ENCODE results near the gene SPAG17.

The SPAG17 gene

DNA sequence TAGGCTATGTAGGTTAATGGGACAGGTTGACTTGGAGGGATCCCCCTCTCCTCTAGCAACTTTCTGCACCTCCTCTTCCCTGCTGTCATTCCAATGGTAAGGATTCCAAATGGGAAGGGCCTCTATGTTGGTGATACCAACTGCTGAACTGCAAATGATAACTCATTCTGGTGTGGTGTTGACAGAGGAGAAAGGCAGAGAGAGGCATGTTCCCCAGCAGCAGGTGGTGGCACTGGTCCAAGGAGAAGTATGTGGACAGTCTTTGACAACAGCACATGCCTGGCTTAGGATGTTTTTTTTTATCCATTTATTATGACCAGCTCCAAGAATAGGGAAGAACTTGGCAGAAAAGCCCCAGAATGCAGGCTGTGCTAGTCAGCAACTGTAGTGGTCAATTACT is 19.6 kb upstream of the SPAG17 start:
- Histone ChIP-seq H3K4me1 (ENCODE audit: insufficient read depth, low read length) (no peaks in the 10 kb centered on the region), H3K9ac (ENCODE audit: low read depth, low read length) (no peak overlapping the region), H3K36me3 (ENCODE audit: insufficient read depth, low read length) (no peaks in the 10 kb centered on the region), H4K20me1 (ENCODE audit: insufficient read depth, low read length) (no peaks in the 10 kb centered on the region), H3K4me3 (ENCODE audit: low read depth in 1 of 2, low read length in 2 of 2) (no peak overlapping the region), H3K4me2 (ENCODE audit: insufficient read depth, low read length) (no peak overlapping the region), H3K27ac (ENCODE audit: low read length) (no peak overlapping the region), H3K79me2 (ENCODE audit: insufficient read depth, low read length) (no peaks in the 10 kb centered on the region), H2AFZ (ENCODE audit: low read depth, low read length) (no peak overlapping the region), H3K9me3 (ENCODE audit: insufficient read depth, low read length, severe bottlenecking) (no peaks in the 10 kb centered on the region), H3K27me3 (ENCODE audit: insufficient read depth, low read length, poor library complexity) (peaks cover 3% of the 10 kb centered on the region)
- DNase-seq = no peak
- no peak for ATAC-seq (ENCODE audit: insufficient read depth, low read depth)
- no peak for TF ChIP-seq EZH2 (IDR thresholded peaks at IDR 0.05; ENCODE audit: borderline replicate concordance, low read depth, low read length, severe bottlenecking)
- TF ChIP-seq, protein P1, sequence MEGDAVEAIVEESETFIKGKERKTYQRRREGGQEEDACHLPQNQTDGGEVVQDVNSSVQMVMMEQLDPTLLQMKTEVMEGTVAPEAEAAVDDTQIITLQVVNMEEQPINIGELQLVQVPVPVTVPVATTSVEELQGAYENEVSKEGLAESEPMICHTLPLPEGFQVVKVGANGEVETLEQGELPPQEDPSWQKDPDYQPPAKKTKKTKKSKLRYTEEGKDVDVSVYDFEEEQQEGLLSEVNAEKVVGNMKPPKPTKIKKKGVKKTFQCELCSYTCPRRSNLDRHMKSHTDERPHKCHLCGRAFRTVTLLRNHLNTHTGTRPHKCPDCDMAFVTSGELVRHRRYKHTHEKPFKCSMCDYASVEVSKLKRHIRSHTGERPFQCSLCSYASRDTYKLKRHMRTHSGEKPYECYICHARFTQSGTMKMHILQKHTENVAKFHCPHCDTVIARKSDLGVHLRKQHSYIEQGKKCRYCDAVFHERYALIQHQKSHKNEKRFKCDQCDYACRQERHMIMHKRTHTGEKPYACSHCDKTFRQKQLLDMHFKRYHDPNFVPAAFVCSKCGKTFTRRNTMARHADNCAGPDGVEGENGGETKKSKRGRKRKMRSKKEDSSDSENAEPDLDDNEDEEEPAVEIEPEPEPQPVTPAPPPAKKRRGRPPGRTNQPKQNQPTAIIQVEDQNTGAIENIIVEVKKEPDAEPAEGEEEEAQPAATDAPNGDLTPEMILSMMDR (IDR thresholded peaks at IDR 0.05; ENCODE audit: borderline replicate concordance, extremely low read depth, low read length, poor library complexity, severe bottlenecking) = no peak

DNA sequence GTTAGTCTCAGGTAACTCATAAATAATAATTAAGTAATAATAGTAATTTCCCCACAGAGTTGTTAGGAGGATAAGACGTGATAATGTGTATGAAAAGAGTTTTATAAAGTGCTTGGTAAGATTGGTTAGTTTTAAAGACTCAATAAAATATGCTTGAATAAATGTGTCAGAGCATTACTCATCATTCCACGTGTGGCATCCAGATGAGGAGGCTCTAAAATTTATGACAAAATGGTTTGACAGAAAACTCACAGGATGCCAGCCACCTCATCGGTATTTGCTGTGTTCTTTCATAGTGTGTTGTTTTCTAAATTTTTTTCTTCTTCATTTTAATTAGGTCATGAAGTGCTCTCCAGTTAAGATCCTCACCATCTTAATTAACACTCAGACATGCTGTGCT is 19.1 kb upstream of the SPAG17 start:
- H3K79me2 ChIP-seq (ENCODE audit: insufficient read depth, low read length) = no peaks in the 10 kb centered on the region
- no peaks in the 10 kb centered on the region for H4K20me1 ChIP-seq (ENCODE audit: insufficient read depth, low read length)
- TF ChIP-seq EZH2 (IDR thresholded peaks at IDR 0.05; ENCODE audit: borderline replicate concordance, low read depth, low read length, severe bottlenecking) = no peak
- TF ChIP-seq, protein P1 (IDR thresholded peaks at IDR 0.05; ENCODE audit: borderline replicate concordance, extremely low read depth, low read length, poor library complexity, severe bottlenecking) = no peak
- no peaks in the 10 kb centered on the region for H3K36me3 ChIP-seq (ENCODE audit: insufficient read depth, low read length)
- H3K4me1 ChIP-seq (ENCODE audit: insufficient read depth, low read length) = no peaks in the 10 kb centered on the region
- no peak overlapping the region for H3K27ac ChIP-seq (ENCODE audit: low read length)
- H3K4me2 ChIP-seq (ENCODE audit: insufficient read depth, low read length) = no peak overlapping the region
- peaks cover 3% of the 10 kb centered on the region for H3K27me3 ChIP-seq (ENCODE audit: insufficient read depth, low read length, poor library complexity)
- ATAC-seq (ENCODE audit: insufficient read depth, low read depth) (no peak), DNase-seq (no peak)
- H2AFZ ChIP-seq (ENCODE audit: low read depth, low read length) = no peak overlapping the region
- no peak overlapping the region for H3K9ac ChIP-seq (ENCODE audit: low read depth, low read length)
- no peak overlapping the region for H3K4me3 ChIP-seq (ENCODE audit: low read depth in 1 of 2, low read length in 2 of 2)
- no peaks in the 10 kb centered on the region for H3K9me3 ChIP-seq (ENCODE audit: insufficient read depth, low read length, severe bottlenecking)

DNA sequence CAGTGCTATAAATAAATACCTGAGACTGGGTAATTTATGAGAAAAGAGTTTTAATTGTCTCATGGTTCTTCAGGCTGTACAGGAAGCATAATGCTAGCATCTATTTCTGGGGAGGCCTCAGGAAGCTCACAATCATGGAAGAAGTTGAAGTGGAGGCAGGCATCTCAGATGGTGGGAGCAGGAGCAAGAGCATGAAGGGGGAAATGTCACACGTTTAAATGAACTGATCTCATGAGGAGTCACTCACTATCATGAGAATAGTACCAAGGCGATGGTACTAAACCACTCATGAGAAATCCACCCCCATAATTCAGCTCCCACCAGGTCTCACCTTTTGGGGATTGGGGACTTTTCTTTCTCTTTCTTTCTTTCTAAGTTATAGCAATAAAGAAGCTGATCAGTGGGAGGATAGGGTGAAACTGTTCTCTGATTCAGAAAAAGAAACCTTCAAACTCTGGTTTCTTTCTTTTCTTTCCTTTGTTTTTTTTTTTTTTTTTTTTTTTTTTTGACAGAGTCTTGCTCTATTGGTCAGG is 17.1 kb upstream of the SPAG17 start:
- no peaks in the 10 kb centered on the region for H4K20me1 ChIP-seq (ENCODE audit: insufficient read depth, low read length)
- no peak for TF ChIP-seq EZH2 (IDR thresholded peaks at IDR 0.05; ENCODE audit: borderline replicate concordance, low read depth, low read length, severe bottlenecking)
- TF ChIP-seq, protein P1 (IDR thresholded peaks at IDR 0.05; ENCODE audit: borderline replicate concordance, extremely low read depth, low read length, poor library complexity, severe bottlenecking) = no peak
- no peaks in the 10 kb centered on the region for H3K9me3 ChIP-seq (ENCODE audit: insufficient read depth, low read length, severe bottlenecking)
- H3K79me2 ChIP-seq (ENCODE audit: insufficient read depth, low read length) = no peaks in the 10 kb centered on the region
- no peaks in the 10 kb centered on the region for H3K4me1 ChIP-seq (ENCODE audit: insufficient read depth, low read length)
- no peak for DNase-seq
- H3K9ac ChIP-seq (ENCODE audit: low read depth, low read length) = no peak overlapping the region
- no peak overlapping the region for H3K4me2 ChIP-seq (ENCODE audit: insufficient read depth, low read length)
- H3K36me3 ChIP-seq (ENCODE audit: insufficient read depth, low read length) = no peaks in the 10 kb centered on the region
- no peak overlapping the region for H3K27ac ChIP-seq (ENCODE audit: low read length)
- H3K27me3 ChIP-seq (ENCODE audit: insufficient read depth, low read length, poor library complexity) = peaks cover 3% of the 10 kb centered on the region
- H3K4me3 ChIP-seq (ENCODE audit: low read depth in 1 of 2, low read length in 2 of 2) = no peak overlapping the region
- no peak for ATAC-seq (ENCODE audit: insufficient read depth, low read depth)
- no peak overlapping the region for H2AFZ ChIP-seq (ENCODE audit: low read depth, low read length)

DNA sequence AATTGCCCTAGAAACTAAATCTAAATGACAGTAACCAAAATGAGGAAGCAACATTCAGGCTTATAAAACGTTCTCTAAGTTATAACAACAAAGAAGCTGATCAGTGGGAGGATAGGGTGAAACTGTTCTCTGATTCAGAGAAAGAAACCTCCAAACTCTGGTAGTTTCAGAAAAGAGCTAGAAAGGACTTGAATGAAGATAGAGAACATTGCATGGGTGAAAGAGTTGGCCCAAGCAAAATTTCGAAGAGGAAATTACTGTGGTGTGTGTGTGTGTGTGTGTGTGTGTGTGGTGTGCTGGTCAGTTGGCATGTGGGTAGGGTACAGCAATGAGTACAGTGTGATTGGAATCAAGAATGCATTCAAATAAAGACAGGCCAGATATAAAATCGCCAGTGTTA is 16.5 kb upstream of the SPAG17 start:
- Histone ChIP-seq H3K36me3 (ENCODE audit: insufficient read depth, low read length) (no peaks in the 10 kb centered on the region), H4K20me1 (ENCODE audit: insufficient read depth, low read length) (no peaks in the 10 kb centered on the region), H3K27me3 (ENCODE audit: insufficient read depth, low read length, poor library complexity) (peaks cover 3% of the 10 kb centered on the region), H3K27ac (ENCODE audit: low read length) (no peak overlapping the region), H3K79me2 (ENCODE audit: insufficient read depth, low read length) (no peaks in the 10 kb centered on the region), H3K4me2 (ENCODE audit: insufficient read depth, low read length) (no peak overlapping the region), H3K4me1 (ENCODE audit: insufficient read depth, low read length) (no peaks in the 10 kb centered on the region), H3K9ac (ENCODE audit: low read depth, low read length) (no peak overlapping the region), H3K4me3 (ENCODE audit: low read depth in 1 of 2, low read length in 2 of 2) (no peak overlapping the region), H2AFZ (ENCODE audit: low read depth, low read length) (no peak overlapping the region), H3K9me3 (ENCODE audit: insufficient read depth, low read length, severe bottlenecking) (no peaks in the 10 kb centered on the region)
- DNase-seq (no peak), ATAC-seq (ENCODE audit: insufficient read depth, low read depth) (no peak)
- TF ChIP-seq EZH2 (IDR thresholded peaks at IDR 0.05; ENCODE audit: borderline replicate concordance, low read depth, low read length, severe bottlenecking) = no peak
- TF ChIP-seq, protein P1 (IDR thresholded peaks at IDR 0.05; ENCODE audit: borderline replicate concordance, extremely low read depth, low read length, poor library complexity, severe bottlenecking) = no peak
